Dermis blood vessel endothelial cell (primary cell): ENCODE measurements around the gene GDF2. TPM values are rescaled to one million over a fixed set of nuclear protein-coding genes. Genes with fewer than 3 reads are reported as not detected.

ENCODE experiments used
- DNase-seq: peaks from one replicate; pipeline ENCODE4 v3.0.0; 2010
- total RNA-seq: library from RNA; depleted of rRNA; stranded (reverse); fragments of >200 nt; gene quantifications from 2 replicates; pipeline ENCODE4 v1.2.3, GENCODE V29; 2014

GDF2 gene
- total RNA-seq: not detected in 2 replicates

- no peak for DNase-seq
These were observed at the start of gene GDF2 for GRCh38 chr10:47322300-47323061. GDF2 (plus strand) TSS chr10:47322454; CDS start chr10:47322669, 215 bp downstream.

GRCh38 chr10:47276071-47276470 lies 46.2 kb upstream of the GDF2 start:
- no peak for DNase-seq

- no peak for DNase-seq
These were observed 45.5 kb upstream of the GDF2 start for GRCh38 chr10:47276576-47277351.

GRCh38 chr10:47277352-47278151 lies 44.7 kb upstream of the GDF2 start:
- no peak for DNase-seq

- no peak for DNase-seq
These were observed 44.1 kb upstream of the GDF2 start for GRCh38 chr10:47278152-47278473.

GRCh38 chr10:47278720-47279119 lies 43.5 kb upstream of the GDF2 start:
- no peak for DNase-seq

- DNase-seq: no peak
These were observed 43.0 kb upstream of the GDF2 start for GRCh38 chr10:47279276-47279675.

GRCh38 chr10:47282005-47282656 lies 40.1 kb upstream of the GDF2 start:
- DNase-seq: no peak

GRCh38 chr10:47282657-47283018 lies 39.6 kb upstream of the GDF2 start:
- no peak for DNase-seq

GRCh38 chr10:47283101-47283630 lies 39.1 kb upstream of the GDF2 start:
- DNase-seq: no peak

- DNase-seq: no peak
These were observed 38.4 kb upstream of the GDF2 start for GRCh38 chr10:47283848-47284247.

- DNase-seq: no peak
These were observed 36.7 kb upstream of the GDF2 start for GRCh38 chr10:47285381-47286115.

GRCh38 chr10:47286116-47286505 lies 36.1 kb upstream of the GDF2 start:
- no peak for DNase-seq

GRCh38 chr10:47286591-47287315 lies 35.5 kb upstream of the GDF2 start:
- no peak for DNase-seq

GRCh38 chr10:47287365-47287802 lies 34.9 kb upstream of the GDF2 start:
- no peak for DNase-seq

GRCh38 chr10:47287805-47288204 lies 34.4 kb upstream of the GDF2 start:
- DNase-seq: no peak

- DNase-seq: no peak
These were observed 34.0 kb upstream of the GDF2 start for GRCh38 chr10:47288236-47288635.

GRCh38 chr10:47288916-47289495 lies 33.2 kb upstream of the GDF2 start:
- no peak for DNase-seq

- no peak for DNase-seq
These were observed 32.3 kb upstream of the GDF2 start for GRCh38 chr10:47289921-47290320.

GRCh38 chr10:47290338-47290737 lies 31.9 kb upstream of the GDF2 start:
- DNase-seq: no peak

GRCh38 chr10:47291682-47292081 lies 30.6 kb upstream of the GDF2 start:
- no peak for DNase-seq
